Ishikawa (cell line): ENCODE data around the gene BEND3.

ENCODE experiments used
- CEBPB ChIP-seq: IDR thresholded peaks from 2 replicates; pipeline ENCODE4 v1.6.1; 2012
- CREB1 ChIP-seq: IDR thresholded peaks from 2 replicates; pipeline ENCODE4 v1.6.1; 2012; ENCODE audit warnings: low read depth
- EP300 ChIP-seq: IDR thresholded peaks from 2 replicates; pipeline ENCODE4 v1.6.1; 2012; ENCODE audit warnings: borderline replicate concordance
- RAD21 ChIP-seq: IDR thresholded peaks from 2 replicates; pipeline ENCODE4 v1.6.1; 2012; ENCODE audit warnings: low read depth
- REST ChIP-seq: IDR thresholded peaks from 2 replicates; pipeline ENCODE4 v1.6.1; 2012; ENCODE audit warnings: low read depth, mild to moderate bottlenecking
- TAF1 ChIP-seq: IDR thresholded peaks from 2 replicates; pipeline ENCODE4 v1.6.1; 2012; ENCODE audit warnings: low read depth, mild to moderate bottlenecking
- USF1 ChIP-seq: IDR thresholded peaks from 2 replicates; pipeline ENCODE4 v1.6.1; 2012
- YY1 ChIP-seq: IDR thresholded peaks from 2 replicates; pipeline ENCODE4 v1.6.1; 2012; ENCODE audit warnings: low read depth

- no peak for TF ChIP-seq YY1
- no peak for TF ChIP-seq CREB1
- TF ChIP-seq RAD21: no peak
- no peak for TF ChIP-seq REST
- TF ChIP-seq TAF1: no peak
- TF ChIP-seq EP300: no peak
- TF ChIP-seq CEBPB: no peak
- no peak for TF ChIP-seq USF1
These were observed 46.4 kb downstream of the BEND3 start for GRCh38 chr6:107068691-107069630.
